GM11168 (cell line): Measurements from ENCODE around the gene SPATA16.
"Not testable (repeated sequence)": the region's sequence is repeated elsewhere in the genome, so short reads cannot be mapped to it uniquely, and the experiment has no call there.

Experiments used
- in situ Hi-C: fragments of 300-500 bp; cut with MboI; formaldehyde crosslinking; loops from one replicate; pipeline ENCODE4 v1.12.0; 2022; ENCODE audit warnings: low sequenced_read_pairs; ENCODE audit not compliant: unreplicated experiment

Gene SPATA16, protein sequence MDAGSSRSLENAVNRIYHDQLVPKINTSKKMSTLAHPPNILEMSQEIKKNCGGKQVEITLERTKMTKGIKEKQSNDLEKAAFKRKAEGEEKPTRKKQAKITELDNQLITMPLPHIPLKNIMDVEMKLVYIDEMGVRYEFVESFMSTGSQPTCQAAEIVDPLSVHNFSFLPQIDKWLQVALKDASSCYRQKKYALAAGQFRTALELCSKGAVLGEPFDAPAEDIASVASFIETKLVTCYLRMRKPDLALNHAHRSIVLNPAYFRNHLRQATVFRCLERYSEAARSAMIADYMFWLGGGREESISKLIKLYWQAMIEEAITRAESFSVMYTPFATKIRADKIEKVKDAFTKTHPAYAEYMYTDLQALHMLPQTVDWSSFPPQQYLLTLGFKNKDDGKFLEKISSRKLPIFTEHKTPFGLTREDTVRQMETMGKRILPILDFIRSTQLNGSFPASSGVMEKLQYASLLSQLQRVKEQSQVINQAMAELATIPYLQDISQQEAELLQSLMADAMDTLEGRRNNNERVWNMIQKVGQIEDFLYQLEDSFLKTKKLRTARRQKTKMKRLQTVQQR

DNA sequence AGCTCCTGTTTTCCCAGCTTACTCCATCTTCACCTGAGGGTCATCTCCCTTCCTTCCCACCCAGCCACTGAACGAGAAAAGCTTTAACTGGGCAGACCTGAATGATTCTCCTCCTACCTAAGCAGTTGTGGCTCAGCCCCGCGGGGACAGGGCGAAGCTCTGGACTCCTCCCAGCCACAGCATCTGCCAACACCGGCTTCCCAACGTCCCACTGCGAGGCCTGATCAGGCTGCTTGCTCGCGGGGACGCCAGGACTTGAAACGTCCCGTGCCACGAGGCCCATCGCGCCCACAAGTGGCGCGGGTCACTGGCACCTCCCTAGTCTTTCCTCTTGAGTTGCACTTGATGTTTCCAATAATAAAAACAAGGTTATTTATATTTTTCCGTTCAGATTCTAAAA, at the start of gene SPATA16:
Gene SPATA16 (minus strand): TSS at position 250 of the 400 bp plus-strand sequence. CDS start 23,504 bp downstream, outside the sequence.
- in situ Hi-C loops: no loop called here

DNA sequence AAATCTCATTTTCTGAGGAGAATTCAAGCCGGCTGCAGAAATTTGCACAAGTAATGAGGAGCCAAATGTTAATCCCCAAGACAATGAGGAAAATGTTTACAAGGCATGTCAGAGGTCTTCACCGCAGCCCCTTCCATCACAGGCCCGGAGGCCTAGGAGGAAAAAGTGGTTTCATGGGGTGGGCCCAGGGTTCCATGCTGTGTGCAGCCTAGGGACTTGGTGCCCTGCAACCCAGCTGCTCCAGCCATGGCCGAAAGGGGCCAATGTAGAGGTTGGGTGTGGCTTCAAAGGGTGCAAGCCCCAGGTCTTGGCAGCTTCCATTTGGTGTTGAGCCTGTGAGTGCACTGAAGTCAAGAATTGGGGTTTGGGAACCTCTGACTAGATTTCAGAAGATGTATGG, 42.0 kb upstream of the SPATA16 start:
- in situ Hi-C loops: not testable (repeated sequence)

DNA sequence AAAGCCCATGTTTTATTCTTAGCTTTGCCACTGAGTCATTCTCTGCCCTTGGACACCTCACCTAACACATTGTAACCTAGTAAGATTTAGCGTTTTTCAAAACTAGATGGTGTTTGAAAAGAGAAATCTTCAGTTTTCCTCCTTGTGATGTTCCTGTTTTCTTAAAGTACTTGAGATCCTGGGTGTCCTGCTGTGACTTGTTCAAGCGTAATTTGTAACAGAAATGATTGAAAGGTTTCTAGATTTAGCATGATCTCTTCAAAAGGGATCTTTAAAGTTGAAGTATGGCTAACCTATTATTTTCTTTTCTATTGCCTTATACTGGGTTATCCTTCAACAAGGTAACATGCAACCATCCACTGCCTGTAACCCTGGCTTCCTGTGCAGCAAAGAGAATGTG, 32.6 kb upstream of the SPATA16 start:
- in situ Hi-C loops: no loop called here

DNA sequence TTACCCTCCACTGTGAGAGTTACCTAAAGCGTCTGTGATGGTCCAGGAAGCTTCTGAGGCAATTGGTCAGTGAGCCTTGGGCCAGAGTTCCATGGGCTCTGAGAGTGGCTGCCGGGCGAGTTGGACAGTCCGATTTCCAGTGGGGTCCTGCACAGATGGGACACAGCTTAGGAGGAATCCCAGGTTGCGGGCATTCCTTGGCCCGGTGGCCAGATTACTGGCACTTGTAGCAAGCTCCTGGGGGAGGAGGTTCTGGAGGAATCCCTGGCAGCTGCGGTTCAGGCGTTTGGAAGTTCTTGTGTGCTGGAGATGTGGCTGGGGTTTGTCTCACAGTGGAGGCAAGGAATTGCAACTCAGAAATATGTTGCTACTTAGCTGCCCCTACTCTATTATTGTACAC, 18.1 kb upstream of the SPATA16 start:
- in situ Hi-C loops: not testable (repeated sequence)

DNA sequence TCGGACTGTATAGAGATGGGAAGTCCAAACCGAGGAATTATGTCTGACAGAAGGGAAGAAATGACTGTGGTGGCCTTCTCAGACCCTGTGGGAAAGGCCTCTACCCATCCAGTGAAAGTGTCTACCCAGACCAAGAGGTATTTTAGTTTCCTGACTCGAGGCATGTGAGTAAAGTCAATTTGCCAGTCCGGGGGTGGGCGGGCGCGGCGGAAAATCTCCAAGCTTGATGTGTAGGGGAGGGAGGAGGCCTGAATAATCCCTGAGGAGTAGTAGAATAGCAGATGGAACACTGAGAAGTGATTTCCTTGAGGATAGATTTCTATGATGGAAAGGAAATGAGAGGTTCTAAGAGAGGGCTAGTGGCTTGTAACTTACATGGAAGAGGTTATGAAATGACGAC, 15.5 kb upstream of the SPATA16 start:
- in situ Hi-C loops: not testable (repeated sequence)

DNA sequence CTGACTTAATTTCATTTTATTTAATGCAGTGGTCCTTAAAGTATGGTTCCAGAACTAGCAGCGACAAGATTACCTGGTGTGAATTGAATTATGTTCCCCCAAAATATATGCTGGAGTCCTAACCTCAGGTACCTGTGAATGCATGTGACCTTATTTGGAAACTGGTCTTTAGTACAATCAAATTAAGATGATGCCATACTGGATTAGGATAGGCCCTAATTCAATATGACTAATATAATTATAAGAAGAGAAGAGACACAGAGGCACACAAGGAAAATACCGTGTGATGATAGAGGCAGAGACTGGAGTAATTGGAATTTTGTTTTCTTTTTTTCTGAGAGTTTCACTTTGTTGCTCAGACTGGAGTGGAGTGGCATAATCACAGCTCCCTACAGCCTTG, 12.6 kb upstream of the SPATA16 start:
- in situ Hi-C loops: no loop called here

DNA sequence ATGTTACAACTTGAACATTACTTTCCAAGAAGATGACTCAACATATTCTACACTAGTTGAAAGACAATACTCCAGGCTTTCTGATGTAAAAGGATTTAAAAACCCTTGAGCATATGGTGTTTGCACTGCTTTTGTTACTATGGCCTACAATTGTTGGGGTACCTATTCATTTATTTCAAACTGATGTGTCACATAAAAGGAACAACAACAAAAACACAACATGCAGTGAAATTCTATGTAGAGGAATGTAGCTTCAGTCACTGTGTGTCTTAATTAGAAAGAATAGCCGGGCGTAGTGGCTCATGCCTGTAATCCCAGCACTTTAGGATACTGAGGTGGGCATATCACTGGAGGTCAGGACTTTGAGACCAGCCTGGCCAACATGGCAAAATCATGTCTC, 1.6 kb downstream of the SPATA16 start:
- in situ Hi-C loops: no loop called here

DNA sequence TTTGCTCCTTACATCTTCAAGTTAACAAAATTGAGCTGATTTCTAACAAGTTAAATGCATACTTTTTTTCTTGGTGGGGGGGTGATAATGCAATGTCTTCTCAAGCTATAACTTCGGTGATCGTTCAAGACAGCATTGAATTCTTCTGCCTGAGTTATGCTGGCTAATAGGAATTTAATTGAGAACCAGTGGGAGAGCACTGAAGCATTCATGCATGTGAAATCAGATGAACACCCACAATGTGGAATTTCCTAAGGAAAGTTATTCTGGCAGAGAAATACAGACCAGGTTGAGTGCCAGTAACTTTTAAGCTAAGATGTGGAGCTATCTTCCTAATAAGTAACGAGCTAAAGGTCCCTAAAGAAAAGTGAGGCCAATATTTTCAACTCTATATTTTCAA, 3.0 kb downstream of the SPATA16 start:
- in situ Hi-C loops: no loop called here

DNA sequence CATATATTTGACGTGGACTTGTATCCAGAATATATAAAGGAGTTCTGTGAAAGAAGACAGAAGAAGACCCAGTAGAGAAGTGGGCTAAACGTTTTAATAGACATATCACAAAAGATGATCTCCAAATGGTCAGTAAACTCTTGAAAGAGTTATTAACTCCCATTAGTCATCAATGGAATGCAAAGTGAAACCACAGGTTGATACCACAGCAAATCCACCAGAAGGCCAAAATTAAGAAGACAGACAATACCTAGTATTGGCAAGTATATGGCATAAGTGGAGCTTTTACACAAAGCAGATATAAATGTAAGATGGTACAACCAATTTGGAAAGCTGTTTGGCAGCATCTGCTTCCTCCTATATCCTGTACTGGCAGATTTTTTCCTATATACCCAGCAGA, 6.0 kb downstream of the SPATA16 start:
- in situ Hi-C loops: no loop called here

DNA sequence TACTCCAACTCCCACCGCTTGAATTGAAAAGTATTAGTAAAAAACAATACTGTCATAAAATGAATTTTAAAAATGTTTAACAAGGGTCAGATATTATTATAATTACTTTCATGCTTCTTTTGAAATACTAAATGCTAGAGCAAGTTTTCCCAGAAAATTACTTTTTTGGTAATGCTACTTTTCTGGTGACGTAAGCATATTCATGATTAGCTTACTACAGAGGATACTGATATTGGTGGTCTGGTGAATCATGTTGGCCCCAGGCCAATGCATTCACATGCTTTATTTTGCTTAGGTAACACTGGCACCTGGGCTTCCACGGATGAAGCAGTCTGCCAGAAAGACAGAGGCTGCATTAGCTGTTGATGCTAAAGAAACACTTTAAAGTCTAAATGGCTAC, 12.4 kb downstream of the SPATA16 start:
- in situ Hi-C loops: no loop called here

DNA sequence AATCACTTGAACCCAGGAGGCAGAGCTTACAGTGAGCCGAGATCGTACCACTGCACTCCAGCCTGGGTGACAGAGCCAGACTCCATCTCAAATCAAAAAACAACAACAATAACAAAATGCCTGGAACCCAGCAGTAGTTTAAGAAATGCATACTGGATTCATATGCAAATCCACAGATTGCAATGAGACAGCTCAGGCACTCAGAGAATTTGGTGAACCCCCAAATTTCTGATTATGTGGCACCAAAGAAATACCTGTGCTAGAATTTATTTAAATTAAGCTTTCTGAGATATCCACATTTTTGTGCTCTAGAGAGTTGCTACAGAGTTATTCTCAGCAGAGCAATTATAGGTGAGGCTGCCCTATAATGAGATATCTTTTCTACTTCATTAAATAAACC, 29.7 kb downstream of the SPATA16 start:
- in situ Hi-C loops: no loop called here

DNA sequence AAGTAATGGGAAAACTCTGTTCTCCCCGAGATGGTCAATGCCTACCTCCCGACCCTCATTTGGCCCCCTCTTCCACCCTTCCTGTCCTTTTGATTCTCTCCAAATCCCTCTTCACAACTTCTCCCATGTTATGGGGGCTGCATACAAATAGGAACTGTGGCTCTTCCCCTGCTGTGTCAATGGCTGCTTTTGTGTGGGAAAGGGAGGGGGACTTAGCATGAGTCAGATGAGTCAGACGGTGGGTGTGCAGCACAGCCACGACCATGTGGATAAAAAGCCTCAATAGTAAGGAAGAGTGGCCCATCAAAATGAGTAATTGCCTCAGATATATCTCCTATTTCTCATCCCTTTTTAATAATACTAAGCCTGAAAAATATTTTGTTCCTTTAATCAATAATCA, 31.9 kb downstream of the SPATA16 start:
- in situ Hi-C loops: no loop called here

DNA sequence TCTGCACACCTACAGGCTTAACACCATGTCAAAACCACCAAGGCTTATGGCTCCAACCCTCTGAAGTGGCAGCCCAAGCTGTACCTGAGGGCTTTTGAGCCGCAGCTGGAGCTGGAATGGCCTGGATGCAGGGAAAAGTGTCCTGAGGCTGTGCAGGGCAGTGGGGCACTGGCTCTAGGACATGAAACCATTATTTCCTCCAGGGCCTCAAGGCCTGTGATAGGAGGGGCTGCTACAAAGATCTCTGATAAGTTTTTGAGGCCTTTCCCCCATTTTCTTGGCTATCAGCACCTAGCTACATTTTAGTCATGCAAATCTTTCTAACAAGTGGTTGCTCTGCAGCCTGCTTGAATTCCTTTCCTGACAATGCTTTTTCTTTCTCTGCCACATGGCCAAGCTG, 37.6 kb downstream of the SPATA16 start:
- in situ Hi-C loops: no loop called here

DNA sequence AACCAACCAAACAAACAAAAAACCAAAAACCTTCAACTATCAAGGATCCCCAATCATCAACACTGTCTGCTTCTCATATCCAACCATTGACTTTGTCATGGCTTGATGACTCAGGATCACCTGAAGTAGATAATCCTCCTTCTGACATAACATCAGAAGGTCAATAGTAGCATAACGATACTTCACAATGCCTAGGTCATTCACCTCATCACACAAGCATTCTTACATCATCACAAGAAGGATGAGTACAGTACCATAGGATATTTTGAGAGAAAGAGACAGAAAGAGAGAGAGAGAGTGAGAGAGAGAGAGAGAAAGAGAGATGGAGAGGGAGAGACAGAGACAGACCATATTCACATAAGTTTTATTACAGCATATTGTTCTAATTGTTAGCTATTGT, 42.1 kb downstream of the SPATA16 start:
- in situ Hi-C loops: no loop called here

DNA sequence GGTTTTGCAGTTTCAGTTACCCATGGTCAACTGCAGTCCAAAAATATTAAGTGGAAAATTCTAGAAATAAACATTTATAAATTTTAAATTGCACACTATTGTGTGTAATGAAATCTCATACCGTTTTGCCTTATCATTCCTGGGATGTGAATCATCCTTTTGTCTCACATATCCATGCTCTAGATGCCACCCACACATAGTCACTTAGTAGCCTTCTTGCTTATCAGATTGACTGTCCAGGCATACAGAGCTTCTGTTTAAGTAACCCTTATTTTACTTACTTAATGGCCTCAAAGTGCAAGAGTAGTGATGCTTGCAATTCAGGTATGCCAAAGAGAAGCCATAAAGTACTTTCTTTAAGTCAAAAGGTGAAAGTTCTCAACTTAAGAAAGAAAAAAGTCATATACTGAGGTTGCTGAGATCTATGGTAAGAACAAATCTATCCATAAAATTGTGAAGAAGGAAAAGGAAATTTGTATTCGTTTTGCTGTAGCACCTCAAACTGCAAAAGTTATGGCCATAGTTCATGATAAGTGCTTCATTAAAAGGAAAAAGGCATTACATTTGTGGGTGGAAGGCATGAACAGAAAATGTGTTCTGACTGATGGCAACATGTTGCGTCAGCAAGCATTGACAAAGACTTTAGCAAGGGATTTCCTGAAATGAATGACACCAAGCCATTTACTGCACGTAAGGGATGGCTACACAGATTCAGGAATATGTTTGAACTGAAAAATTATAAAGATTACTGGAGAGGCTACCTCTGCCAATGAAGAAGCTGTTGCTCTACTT, 43.8 kb downstream of the SPATA16 start:
- in situ Hi-C loops: no loop called here

DNA sequence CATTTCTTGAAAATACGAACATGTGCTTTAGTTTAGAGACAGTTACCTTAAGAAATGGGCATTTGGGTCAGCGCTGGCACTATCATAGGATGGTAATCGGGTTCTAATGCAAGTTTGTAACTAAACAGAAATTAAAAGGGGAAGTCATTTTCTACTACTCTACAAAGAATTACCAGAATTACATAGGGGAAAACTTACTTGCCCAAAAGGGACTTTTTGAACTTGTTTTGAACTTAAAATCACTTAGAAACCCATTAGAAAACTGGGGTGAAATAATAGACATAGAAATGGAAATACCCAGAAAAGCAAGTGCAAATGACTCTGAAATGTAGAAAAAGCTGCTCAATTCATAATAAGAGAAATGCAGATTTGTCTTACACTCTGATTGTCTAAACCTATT, 44.9 kb downstream of the SPATA16 start:
- in situ Hi-C loops: no loop called here

DNA sequence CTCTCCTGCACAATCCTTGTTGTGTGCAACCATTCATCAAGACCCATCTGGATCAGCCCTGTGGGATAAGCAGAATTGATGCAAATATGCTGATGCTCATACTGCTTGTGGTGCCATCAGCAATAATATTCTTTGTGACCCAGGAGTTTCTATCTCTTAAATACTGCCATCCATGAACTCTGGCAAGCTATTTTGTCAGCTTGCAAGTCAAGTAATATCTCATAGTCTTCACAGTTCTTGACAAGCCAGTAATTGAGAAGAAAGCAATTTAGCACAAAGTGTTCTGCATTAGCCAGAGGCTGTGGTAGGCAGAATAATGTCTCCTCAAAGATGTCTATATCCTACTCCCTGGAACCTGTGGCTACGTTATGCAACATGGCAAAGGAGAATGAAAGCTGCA, 49.0 kb downstream of the SPATA16 start:
- in situ Hi-C loops: no loop called here

DNA sequence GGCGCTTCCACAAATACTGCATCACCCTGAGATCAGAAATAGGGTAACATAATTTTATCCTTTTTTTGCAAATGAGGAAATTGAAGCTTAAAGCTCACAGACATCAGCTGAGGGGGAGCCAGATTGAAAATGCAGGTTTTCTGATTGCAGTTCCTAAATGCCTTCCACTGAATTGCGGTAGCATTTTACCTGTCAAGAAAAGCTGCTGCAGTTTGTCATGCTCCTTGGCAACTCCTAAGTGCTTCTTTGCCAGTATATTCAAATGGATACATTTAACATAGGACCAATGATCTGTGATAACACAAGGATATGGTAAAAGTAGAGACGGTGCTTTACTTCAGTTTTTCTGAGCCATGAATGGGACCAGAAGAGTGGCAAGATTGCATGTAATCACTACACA, 50.5 kb downstream of the SPATA16 start:
- in situ Hi-C loops: no loop called here

DNA sequence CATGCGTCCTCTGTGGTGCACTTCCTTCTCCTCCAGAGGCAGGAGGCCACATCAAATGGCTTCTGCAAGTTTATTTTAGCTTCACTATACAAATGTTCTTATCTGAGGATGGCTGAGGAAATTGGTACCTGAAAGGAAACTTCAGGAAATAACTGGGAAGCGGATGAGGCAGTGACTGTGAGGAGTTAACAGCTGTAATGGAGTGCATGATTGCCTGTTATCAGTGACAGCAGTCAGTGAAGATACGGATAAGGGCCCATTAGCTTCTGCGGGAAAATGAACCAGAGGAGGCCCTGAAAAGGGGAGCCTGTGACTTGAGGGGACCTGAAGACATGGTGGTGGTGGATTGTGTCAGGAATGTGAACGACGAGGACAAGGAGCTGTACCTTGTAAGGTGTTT, 51.8 kb downstream of the SPATA16 start:
- in situ Hi-C loops: no loop called here

DNA sequence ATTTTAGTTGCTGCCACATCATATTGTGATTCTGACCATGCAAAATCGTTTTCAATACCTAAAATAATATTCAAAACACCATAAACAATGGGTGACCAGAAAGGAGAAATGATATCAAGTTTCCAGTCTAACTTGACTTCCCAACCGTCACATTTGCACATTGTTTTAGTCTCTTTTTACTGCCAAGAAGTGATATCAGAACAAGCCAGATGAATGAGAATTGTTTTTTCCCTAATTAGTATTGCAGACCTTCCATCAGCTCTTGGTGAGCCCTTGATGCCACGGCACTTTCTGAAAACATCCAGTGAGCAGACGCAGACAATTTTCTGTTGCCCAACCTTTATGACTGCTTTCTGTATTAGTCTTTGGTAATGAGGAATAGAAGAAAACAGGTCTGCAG, 62.5 kb downstream of the SPATA16 start:
- in situ Hi-C loops: no loop called here
